ENCODE results near the gene EMC9. TPM values are rescaled to one million over a fixed set of nuclear protein-coding genes. Genes with fewer than 3 reads are reported as not detected.

The EMC9 gene
- total and polyA plus RNA-seq, 4 donors, result 8.6 to 17.8 (median 13.4) TPM

- Histone ChIP-seq H3K4me1 (ENCODE audit: control insufficient read depth in 4 of 4, insufficient read depth in 4 of 4, low read length in 3 of 4) (peaks cover 10 to 56% (median 45%) of the 10 kb centered on the region in 4 donors), H3K9me3 (ENCODE audit: control insufficient read depth in 4 of 4, low read length in 3 of 4) (no peaks in the 10 kb centered on the region), H3K27ac (ENCODE audit: low read depth in 1 of 2, low read length in 2 of 2) (peak overlapping the region; percentile 62 to 94), H3K27me3 (ENCODE audit: control insufficient read depth in 4 of 4, insufficient read depth in 4 of 4, low read length in 3 of 4) (no peaks in the 10 kb centered on the region), H3K36me3 (ENCODE audit: control insufficient read depth in 4 of 4, insufficient read depth in 3 of 4, low read depth in 1 of 4, low read length in 3 of 4) (peaks cover 2 to 16% (median 13%) of the 10 kb centered on the region in 4 donors), H3K4me3 (ENCODE audit: low read depth in 1 of 3, low read length in 3 of 3) (peak overlapping the region; percentile 38 to 89 (median 55)), H3K9ac (ENCODE audit: low read depth in 1 of 2, low read length in 2 of 2) (peak overlapping the region in 1 of 2 donors; percentile 59)
- DNase-seq (ENCODE audit: low spot score), result no peak
- WGBS, result 4% methylated on average over 9 of the region's 9 CpGs
- no peak for TF ChIP-seq RAD21 (IDR thresholded peaks at IDR 0.05)
- TF ChIP-seq HNF4G (IDR thresholded peaks at IDR 0.05), result no peak
- TF ChIP-seq FOXA1 (IDR thresholded peaks at IDR 0.05), result no peak
- no peak for TF ChIP-seq EGR1 (IDR thresholded peaks at IDR 0.05; ENCODE audit: low read depth in 2 of 2)
- TF ChIP-seq FOXA2 (IDR thresholded peaks at IDR 0.05), result no peak
- no peak for TF ChIP-seq GABPA (IDR thresholded peaks at IDR 0.05 in 1 of 2, conservative IDR thresholded peaks at IDR 0.05 in 1 of 2)
- no peak for TF ChIP-seq NR2F2 (IDR thresholded peaks at IDR 0.05)
- TF ChIP-seq HNF4A (conservative IDR thresholded peaks at IDR 0.05), result no peak
- TF ChIP-seq JUND (IDR thresholded peaks at IDR 0.05), result no peak
- TF ChIP-seq YY1 (IDR thresholded peaks at IDR 0.05), result no peak
- no peak for TF ChIP-seq TAF1 (conservative IDR thresholded peaks at IDR 0.05)
- no peak for TF ChIP-seq ZBTB33 (IDR thresholded peaks at IDR 0.05)
- TF ChIP-seq, protein P1, sequence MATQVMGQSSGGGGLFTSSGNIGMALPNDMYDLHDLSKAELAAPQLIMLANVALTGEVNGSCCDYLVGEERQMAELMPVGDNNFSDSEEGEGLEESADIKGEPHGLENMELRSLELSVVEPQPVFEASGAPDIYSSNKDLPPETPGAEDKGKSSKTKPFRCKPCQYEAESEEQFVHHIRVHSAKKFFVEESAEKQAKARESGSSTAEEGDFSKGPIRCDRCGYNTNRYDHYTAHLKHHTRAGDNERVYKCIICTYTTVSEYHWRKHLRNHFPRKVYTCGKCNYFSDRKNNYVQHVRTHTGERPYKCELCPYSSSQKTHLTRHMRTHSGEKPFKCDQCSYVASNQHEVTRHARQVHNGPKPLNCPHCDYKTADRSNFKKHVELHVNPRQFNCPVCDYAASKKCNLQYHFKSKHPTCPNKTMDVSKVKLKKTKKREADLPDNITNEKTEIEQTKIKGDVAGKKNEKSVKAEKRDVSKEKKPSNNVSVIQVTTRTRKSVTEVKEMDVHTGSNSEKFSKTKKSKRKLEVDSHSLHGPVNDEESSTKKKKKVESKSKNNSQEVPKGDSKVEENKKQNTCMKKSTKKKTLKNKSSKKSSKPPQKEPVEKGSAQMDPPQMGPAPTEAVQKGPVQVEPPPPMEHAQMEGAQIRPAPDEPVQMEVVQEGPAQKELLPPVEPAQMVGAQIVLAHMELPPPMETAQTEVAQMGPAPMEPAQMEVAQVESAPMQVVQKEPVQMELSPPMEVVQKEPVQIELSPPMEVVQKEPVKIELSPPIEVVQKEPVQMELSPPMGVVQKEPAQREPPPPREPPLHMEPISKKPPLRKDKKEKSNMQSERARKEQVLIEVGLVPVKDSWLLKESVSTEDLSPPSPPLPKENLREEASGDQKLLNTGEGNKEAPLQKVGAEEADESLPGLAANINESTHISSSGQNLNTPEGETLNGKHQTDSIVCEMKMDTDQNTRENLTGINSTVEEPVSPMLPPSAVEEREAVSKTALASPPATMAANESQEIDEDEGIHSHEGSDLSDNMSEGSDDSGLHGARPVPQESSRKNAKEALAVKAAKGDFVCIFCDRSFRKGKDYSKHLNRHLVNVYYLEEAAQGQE (IDR thresholded peaks at IDR 0.05), result no peak
- TF ChIP-seq ATF3 (IDR thresholded peaks at IDR 0.05), result no peak
- TF ChIP-seq CTCF (IDR thresholded peaks at IDR 0.05; ENCODE audit: low read depth, low read length, missing input control), result no peak
- no peak for TF ChIP-seq SP1 (IDR thresholded peaks at IDR 0.05)
- TF ChIP-seq, protein P2, sequence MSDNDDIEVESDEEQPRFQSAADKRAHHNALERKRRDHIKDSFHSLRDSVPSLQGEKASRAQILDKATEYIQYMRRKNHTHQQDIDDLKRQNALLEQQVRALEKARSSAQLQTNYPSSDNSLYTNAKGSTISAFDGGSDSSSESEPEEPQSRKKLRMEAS (IDR thresholded peaks at IDR 0.05), result no peak
- no peak for TF ChIP-seq RXRA (IDR thresholded peaks at IDR 0.05)
Measured at GRCh38 chr14:24135584-24135833, 5.9 kb downstream of the EMC9 start.

Measured in liver (tissue), 9 donors.